GM18868 (cell line): ENCODE measurements around the gene PDSS1.

ENCODE experiments used
- ATAC-seq: cut with Tn5 transposase; IDR thresholded peaks from one replicate; pipeline ENCODE4 v1.9.1; 2021; ENCODE audit warnings: mild to moderate bottlenecking, moderate library complexity; ENCODE audit not compliant: unreplicated experiment

Gene PDSS1

DNA sequence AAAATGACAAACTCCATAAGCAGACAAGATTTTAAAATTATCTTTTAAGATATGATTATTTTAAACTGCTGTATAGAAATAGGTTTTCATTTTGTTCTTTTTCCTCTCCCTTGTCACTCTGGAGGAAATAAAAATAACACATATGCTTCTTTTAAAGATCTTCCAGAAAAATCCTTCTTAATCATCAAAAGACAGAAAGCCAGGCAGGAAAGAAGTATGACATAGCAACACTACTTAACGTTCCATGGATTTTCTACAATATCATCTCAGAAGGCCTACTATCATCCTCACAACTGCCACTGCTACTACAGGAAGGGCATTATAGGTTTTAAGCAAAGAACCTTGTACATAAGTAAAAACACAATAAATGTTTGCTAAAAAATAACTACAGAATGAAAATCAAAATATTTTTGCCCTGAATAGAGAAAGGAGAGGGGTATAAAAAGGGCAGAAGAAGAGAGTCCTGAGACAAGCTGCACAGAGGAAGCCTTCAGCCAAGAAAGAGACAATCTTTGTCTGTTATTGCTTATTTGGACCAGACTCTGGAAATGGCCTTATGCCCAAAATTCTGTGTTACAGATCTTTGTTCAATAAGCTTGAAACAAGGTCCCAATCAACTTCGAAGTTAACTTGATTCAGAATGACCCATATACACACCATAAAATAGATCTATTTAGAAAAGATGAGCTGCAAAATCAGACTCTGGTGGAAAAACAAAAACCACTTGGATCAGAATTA is 95.4 kb downstream of the PDSS1 start:
- ATAC-seq, result no peak
